ENCODE results near the gene HVCN1. TPM values are rescaled to one million over a fixed set of nuclear protein-coding genes. Genes with fewer than 3 reads are reported as not detected.
"Not testable (repeated sequence)": the region's sequence is repeated elsewhere in the genome, so short reads cannot be mapped to it uniquely, and the experiment has no call there.

Gene HVCN1
- total RNA-seq, 1 donor from 2014 or later = 16.7 TPM

DNA sequence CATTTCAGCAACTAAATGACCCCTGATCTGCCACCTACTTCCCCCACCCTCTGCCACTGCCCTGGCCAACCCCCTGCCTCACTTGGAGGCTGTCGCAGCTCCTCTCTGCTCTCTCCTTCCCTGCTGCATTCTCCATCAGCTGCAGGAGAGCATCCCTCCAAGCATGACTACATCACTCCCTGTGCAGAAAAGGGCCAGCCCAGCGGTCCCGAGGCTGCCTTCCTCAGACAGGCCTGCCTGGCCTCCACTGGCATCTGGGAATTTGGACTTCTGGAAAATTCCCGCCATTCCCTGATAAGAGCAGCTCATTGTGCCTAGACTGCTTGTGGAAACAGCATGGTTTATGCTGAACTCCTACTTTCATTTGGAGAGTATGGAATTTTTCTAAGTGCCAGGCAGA lies 12.7 kb downstream of the HVCN1 start:
- Mint-ChIP-seq H3K27ac (no peak overlapping the region), H3K4me1 (ENCODE audit: low read depth) (peaks cover 47% of the 10 kb centered on the region), H3K4me3 (no peak overlapping the region), H3K27me3 (ENCODE audit: insufficient read depth) (no peaks in the 10 kb centered on the region), H3K36me3 (ENCODE audit: low read depth) (peaks cover 31% of the 10 kb centered on the region), H3K9me3 (peaks cover 8% of the 10 kb centered on the region)
- no peak for DNase-seq (ENCODE audit: low spot score)
- intact Hi-C loops (cut with micrococcal nuclease) = no loop called here

DNA sequence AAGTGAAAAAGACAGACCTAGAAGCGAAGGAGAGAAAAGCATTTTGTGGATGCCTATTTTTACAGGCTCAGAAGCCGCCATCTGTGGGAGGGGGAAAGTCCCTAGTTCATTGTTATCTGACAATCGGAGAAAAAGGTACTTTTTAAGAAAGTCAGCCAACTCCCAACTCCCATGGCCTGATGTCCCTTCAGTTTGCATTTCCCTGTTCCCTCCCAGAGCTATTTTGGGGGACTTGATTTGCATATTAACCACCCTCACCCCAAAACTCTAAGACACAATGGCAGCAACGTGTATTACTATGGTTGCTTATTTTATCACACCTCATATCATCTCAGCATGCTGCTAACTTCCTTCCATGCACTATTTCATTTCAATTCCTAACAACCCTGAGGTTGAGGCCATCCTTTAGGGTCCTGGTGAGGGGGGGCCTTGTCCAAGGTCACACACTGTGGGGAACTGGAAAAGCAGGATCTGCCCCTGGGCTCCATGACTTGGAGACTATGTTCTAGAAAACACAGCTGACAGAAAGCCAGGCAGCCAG lies 18.7 kb downstream of the HVCN1 start:
- intact Hi-C loops (cut with micrococcal nuclease) = loop anchor here (1.0 kb wide), 2 partner anchors 19 to 51 kb away; partner anchors contain the start of gene HVCN1

DNA sequence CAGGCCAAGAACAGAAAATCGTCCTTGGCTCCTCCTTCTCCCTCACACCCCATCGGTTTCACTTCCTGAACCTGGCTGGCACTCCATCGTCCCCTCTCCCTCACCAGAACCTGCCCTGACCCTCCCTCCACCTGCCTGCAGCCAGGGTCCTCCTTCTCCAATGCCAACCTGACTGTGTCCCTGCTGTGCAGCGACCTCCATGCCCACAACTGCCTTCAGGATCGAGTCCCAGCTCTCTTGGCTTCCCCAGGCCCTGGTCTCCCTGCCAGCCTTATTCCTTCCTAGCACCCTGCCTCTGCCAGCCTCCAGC lies 19.8 kb downstream of the HVCN1 start:
- DNase-seq (ENCODE audit: low spot score) = no peak
- peaks cover 32% of the 10 kb centered on the region for H3K36me3 Mint-ChIP-seq (ENCODE audit: low read depth)
- H3K4me1 Mint-ChIP-seq (ENCODE audit: low read depth) = peaks cover 39% of the 10 kb centered on the region
- H3K27ac Mint-ChIP-seq = peak overlapping the region; percentile 80
- H3K27me3 Mint-ChIP-seq (ENCODE audit: insufficient read depth) = peaks cover 2% of the 10 kb centered on the region
- intact Hi-C loops (cut with micrococcal nuclease) = no loop called here
- H3K4me3 Mint-ChIP-seq = peak overlapping the region; percentile 43
- H3K9me3 Mint-ChIP-seq = peaks cover 24% of the 10 kb centered on the region

More for the DNA sequence above, 18.7 kb downstream of the HVCN1 start:
- Mint-ChIP-seq H3K4me1 (ENCODE audit: low read depth) (peaks cover 46% of the 10 kb centered on the region), H3K27me3 (ENCODE audit: insufficient read depth) (peaks cover 2% of the 10 kb centered on the region), H3K9me3 (peaks cover 21% of the 10 kb centered on the region), H3K4me3 (peak overlapping the region; percentile 52), H3K36me3 (ENCODE audit: low read depth) (peaks cover 32% of the 10 kb centered on the region), H3K27ac (peak overlapping the region; percentile 80)
- peak; percentile 37 for DNase-seq (ENCODE audit: low spot score)

DNA sequence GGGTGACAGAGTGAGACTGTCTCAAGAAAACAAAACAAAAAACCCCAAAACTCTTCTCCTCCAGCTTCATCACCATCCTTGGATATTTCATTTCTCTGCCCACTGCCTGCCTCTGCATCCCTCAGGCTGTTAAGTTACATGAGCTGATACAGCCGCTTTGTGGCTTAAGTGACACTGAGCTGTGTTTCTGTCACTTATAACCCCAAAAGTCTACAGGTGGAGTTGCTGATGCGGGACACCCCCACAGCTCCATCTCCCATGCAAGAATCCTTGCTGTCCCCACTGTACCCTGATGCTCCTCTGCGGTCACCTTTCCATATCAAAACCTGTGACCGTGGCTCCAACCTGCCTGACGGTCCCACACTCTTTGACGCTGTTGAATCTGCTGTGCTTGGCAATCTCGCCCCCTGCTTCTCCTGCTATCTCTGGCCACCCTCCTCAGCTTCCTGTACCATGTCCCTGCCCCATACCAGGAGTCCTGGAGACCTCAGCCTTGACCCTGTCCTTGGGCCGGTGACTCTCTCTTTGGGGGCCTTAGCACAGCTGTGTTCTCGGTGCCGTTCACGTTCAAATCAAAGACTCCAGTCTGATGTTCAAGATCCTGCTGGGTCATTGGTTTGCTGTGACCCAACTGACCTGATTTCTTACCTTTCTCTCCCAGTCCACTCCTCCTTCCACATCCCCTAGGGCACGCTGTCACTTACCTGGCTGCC lies 20.3 kb downstream of the HVCN1 start:
- intact Hi-C loops (cut with micrococcal nuclease) = no loop called here
- Mint-ChIP-seq H3K4me3 (no peak overlapping the region), H3K27ac (peak overlapping the region; percentile 80), H3K4me1 (ENCODE audit: low read depth) (peaks cover 34% of the 10 kb centered on the region), H3K36me3 (ENCODE audit: low read depth) (peaks cover 31% of the 10 kb centered on the region), H3K27me3 (ENCODE audit: insufficient read depth) (peaks cover 2% of the 10 kb centered on the region), H3K9me3 (peaks cover 25% of the 10 kb centered on the region)
- no peak for DNase-seq (ENCODE audit: low spot score)

DNA sequence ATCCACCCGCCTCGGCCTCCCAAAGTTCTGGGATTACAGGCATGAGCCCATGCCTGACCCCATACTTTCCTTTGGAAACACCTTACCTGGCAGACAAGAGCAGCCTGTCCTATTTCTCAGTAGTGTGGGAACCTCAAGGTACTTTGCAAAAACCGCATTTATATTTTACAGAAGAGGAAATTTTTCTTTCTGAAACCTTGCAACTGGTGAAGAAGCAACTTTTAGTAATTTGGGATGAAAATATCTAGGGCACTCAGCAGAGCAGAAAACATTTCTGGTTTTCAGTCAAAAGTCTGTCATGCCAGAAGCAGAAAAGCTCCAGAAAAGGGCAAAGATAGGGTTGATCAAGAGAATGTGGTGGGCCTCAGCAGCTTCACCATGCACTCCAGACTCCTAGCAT lies 21.2 kb downstream of the HVCN1 start:
- Mint-ChIP-seq H3K36me3 (ENCODE audit: low read depth) (peaks cover 26% of the 10 kb centered on the region), H3K4me3 (no peak overlapping the region), H3K27me3 (ENCODE audit: insufficient read depth) (peaks cover 2% of the 10 kb centered on the region), H3K9me3 (peaks cover 25% of the 10 kb centered on the region), H3K4me1 (ENCODE audit: low read depth) (peaks cover 27% of the 10 kb centered on the region), H3K27ac (no peak overlapping the region)
- DNase-seq (ENCODE audit: low spot score) = no peak
- intact Hi-C loops (cut with micrococcal nuclease) = no loop called here

DNA sequence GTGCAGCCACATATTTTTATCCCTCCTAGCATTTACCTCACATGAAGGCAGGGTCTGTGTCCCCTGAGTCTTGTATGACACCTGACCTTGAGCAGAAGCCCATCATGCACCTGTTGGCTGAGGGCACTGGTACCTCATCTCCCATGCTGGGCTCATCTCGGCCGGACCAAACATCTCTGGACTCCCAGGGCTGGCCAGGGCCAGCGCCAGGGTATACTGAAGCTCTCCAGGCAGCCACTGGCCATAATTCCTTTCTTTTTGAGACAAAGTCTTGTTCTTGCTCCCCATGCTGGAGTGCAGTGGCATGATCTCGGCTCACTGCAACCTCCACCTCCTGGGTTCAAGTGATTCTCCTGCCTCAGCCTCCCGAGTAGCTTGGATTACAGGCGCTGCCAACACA lies 22.0 kb downstream of the HVCN1 start:
- intact Hi-C loops (cut with micrococcal nuclease) = no loop called here
- H3K36me3 Mint-ChIP-seq (ENCODE audit: low read depth) = peaks cover 28% of the 10 kb centered on the region
- H3K27me3 Mint-ChIP-seq (ENCODE audit: insufficient read depth) = peaks cover 2% of the 10 kb centered on the region
- DNase-seq (ENCODE audit: low spot score) = no peak
- peaks cover 25% of the 10 kb centered on the region for H3K9me3 Mint-ChIP-seq
- no peak overlapping the region for H3K4me3 Mint-ChIP-seq
- H3K4me1 Mint-ChIP-seq (ENCODE audit: low read depth) = peaks cover 29% of the 10 kb centered on the region
- H3K27ac Mint-ChIP-seq = no peak overlapping the region

DNA sequence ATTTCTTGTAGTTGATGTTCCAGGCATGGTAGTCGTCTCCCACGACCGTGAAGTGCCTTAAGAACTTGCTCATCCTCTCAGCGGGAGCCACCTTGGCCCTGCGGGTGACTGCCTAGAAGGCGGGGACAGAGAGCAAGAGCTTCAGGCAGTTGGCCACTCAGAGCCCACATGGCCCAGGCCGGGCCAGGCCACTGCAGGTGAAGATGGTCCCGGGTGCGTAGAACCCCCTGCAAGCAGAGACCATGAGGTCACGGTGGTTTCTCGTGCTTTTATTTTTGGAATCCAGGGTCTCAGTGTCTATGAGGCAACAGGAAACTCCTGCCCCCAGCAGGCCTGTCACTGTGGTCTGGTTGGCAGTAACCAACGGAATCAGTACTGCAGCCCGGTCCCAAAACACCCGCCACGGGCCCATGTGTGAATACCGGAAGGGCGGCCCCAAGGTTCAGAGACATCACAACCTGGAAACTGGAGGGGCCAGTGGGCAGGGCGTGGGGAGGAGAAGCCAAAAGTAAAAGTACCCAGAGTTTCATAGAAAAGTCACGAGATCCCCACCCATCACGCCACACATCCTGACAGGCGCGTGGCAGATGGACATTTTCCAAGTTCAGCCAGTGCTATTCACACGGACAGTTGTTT lies 27.5 kb downstream of the HVCN1 start:
- H3K36me3 Mint-ChIP-seq (ENCODE audit: low read depth) = peaks cover 26% of the 10 kb centered on the region
- intact Hi-C loops (cut with micrococcal nuclease) = no loop called here
- peak; percentile 30 for DNase-seq (ENCODE audit: low spot score)
- peak overlapping the region; percentile 57 for H3K4me3 Mint-ChIP-seq
- H3K9me3 Mint-ChIP-seq = peaks cover 21% of the 10 kb centered on the region
- peaks cover 25% of the 10 kb centered on the region for H3K4me1 Mint-ChIP-seq (ENCODE audit: low read depth)
- peak overlapping the region; percentile 92 for H3K27ac Mint-ChIP-seq
- H3K27me3 Mint-ChIP-seq (ENCODE audit: insufficient read depth) = no peaks in the 10 kb centered on the region

DNA sequence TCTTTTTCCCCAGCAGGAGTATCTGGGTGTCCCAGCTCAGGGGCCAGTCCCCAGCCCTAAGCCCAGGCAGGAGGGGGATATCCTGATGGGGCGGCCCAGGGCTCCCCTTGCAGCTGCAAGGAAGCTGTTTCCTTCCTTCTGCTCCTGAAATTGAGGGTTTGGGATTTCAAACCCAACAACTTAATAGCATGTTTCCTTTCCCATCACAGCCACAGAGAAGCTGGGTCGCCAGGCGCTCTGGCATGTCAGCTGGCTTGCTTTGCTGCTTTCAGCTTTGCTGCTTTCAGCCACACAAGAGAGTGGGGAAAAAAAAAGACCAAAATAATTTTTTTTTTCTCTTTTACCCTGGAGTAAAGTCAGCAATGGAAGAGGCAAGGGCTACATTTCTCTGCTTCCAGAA lies 30.0 kb downstream of the HVCN1 start:
- no peak overlapping the region for H3K4me3 Mint-ChIP-seq
- peaks cover 25% of the 10 kb centered on the region for H3K4me1 Mint-ChIP-seq (ENCODE audit: low read depth)
- no peak for DNase-seq (ENCODE audit: low spot score)
- intact Hi-C loops (cut with micrococcal nuclease) = no loop called here
- H3K27ac Mint-ChIP-seq = no peak overlapping the region
- no peaks in the 10 kb centered on the region for H3K9me3 Mint-ChIP-seq
- no peaks in the 10 kb centered on the region for H3K27me3 Mint-ChIP-seq (ENCODE audit: insufficient read depth)
- peaks cover 25% of the 10 kb centered on the region for H3K36me3 Mint-ChIP-seq (ENCODE audit: low read depth)

DNA sequence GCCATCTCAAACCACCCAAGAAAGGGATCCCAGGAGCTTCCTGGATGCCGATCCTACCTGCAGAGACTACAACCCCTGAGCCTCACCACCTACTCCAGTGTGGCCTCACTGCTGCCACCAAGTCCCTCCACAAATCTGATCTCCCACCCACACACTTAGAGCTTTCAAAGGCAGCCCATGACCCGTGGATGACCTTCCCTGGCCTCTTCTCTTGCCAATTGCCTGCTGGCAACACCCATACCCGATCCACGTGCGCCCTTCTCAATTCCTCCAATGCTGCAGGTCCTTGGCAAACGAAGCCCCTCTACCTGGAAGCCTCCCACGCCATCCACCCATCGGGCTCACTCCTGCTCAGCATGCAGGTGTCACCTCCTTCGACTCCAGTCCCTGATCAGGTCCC lies 30.7 kb downstream of the HVCN1 start:
- H3K36me3 Mint-ChIP-seq (ENCODE audit: low read depth) = peaks cover 26% of the 10 kb centered on the region
- H3K27ac Mint-ChIP-seq = no peak overlapping the region
- intact Hi-C loops (cut with micrococcal nuclease) = no loop called here
- DNase-seq (ENCODE audit: low spot score) = no peak
- H3K4me1 Mint-ChIP-seq (ENCODE audit: low read depth) = peaks cover 25% of the 10 kb centered on the region
- H3K4me3 Mint-ChIP-seq = no peak overlapping the region
- H3K9me3 Mint-ChIP-seq = no peaks in the 10 kb centered on the region
- no peaks in the 10 kb centered on the region for H3K27me3 Mint-ChIP-seq (ENCODE audit: insufficient read depth)

DNA sequence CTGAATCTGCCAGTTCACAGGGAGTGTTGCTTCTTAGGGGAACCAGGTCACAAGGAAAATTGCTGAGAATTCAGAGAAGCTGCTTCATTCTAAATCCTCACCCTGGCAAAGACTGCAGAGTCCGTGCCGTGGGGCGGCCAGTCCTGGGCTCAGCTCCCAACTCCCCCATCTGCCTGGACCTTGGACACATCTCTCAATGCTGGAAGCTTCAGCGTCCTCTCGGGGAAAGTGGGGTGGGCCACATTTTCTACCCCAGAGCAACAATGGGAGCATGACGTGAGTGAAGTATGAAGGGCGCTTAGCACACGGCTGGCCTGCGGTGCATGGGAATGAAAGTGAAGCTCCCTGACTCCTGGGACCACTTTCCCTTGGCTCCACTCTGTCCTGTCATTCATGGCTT lies 31.2 kb downstream of the HVCN1 start:
- intact Hi-C loops (cut with micrococcal nuclease) = no loop called here
- H3K4me3 Mint-ChIP-seq = no peak overlapping the region
- H3K9me3 Mint-ChIP-seq = no peaks in the 10 kb centered on the region
- peaks cover 26% of the 10 kb centered on the region for H3K36me3 Mint-ChIP-seq (ENCODE audit: low read depth)
- DNase-seq (ENCODE audit: low spot score) = no peak
- H3K27ac Mint-ChIP-seq = no peak overlapping the region
- H3K27me3 Mint-ChIP-seq (ENCODE audit: insufficient read depth) = no peaks in the 10 kb centered on the region
- peaks cover 25% of the 10 kb centered on the region for H3K4me1 Mint-ChIP-seq (ENCODE audit: low read depth)

DNA sequence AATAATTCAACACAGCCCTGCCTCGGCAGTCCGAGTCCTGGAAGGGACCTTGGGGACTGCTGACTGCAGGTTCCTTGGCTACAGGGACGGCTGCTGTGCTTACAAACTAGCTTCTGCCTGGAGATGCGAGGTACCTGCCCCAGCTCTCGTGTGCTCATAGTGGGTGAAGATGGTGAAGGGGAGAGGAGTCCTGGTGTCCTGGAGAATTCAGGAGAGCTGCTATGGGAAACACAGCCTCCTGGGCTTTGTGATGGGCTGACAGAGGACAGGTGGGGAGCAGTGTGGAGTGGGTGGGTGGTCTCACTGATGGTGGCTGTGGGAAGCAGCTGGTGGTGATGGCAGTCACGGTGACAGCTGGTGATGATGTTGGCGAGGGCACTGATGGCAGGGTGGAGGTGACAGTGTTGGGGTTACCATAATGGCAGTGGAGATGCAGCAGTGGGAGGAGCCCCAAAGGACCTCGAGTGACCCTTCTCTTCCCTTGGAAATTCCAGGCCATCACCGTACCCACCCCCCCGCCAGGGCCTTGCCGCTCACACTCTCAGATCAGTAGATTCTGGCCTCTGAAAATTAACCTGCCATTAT lies 32.8 kb downstream of the HVCN1 start:
- Mint-ChIP-seq H3K4me1 (ENCODE audit: low read depth) (peaks cover 14% of the 10 kb centered on the region), H3K27ac (no peak overlapping the region), H3K4me3 (no peak overlapping the region), H3K9me3 (no peaks in the 10 kb centered on the region), H3K27me3 (ENCODE audit: insufficient read depth) (no peaks in the 10 kb centered on the region), H3K36me3 (ENCODE audit: low read depth) (peaks cover 19% of the 10 kb centered on the region)
- intact Hi-C loops (cut with micrococcal nuclease) = no loop called here
- no peak for DNase-seq (ENCODE audit: low spot score)

DNA sequence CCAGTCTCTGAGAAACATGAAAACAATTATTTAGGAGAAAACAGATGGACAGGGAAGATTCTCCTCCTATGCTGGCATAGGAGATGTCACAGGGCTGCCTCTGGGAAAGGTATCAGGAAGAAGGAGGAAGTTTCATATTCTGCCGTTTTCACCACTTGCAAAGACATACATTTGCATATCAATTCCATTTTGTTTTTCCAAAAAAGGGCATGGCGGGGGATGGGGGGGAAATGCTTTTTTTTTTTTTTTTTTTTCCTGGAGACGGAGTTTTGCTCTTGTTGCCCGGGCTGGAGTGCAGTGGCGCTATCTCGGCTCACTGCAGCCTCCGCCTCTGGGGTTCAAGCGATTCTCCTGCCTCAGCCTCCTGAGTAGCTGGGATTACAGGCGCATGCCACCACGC lies 34.7 kb downstream of the HVCN1 start:
- peaks cover 27% of the 10 kb centered on the region for H3K36me3 Mint-ChIP-seq (ENCODE audit: low read depth)
- DNase-seq (ENCODE audit: low spot score); H3K27ac Mint-ChIP-seq; H3K4me1 Mint-ChIP-seq (ENCODE audit: low read depth); H3K9me3 Mint-ChIP-seq; H3K27me3 Mint-ChIP-seq (ENCODE audit: insufficient read depth); intact Hi-C loops (cut with micrococcal nuclease); H3K4me3 Mint-ChIP-seq: not testable (repeated sequence)

DNA sequence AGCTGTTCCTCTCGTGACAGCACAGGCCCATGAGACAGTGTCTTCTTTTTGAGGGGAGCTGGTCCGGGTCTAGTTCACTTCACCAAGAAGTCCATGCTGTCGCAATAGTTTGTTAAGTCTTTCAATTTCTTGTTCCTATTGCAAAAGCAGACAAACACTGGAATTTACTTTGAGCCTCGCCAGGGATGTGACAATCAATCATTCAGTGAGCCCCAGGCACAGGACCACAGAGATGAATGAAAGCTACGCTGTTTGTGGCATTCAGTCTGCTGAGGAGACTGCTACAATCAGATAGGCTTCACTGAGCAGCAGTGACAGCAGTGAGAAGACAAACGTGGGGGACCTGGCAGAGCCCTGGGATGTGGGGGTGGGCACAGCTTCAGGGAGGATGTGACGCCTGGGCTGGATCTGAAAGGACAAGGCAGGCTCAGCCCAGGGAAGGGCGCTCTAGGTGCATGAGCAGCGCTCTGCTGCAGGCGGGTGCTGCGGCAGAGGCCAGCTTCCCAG lies 39.5 kb downstream of the HVCN1 start:
- Mint-ChIP-seq H3K36me3 (ENCODE audit: low read depth) (peaks cover 24% of the 10 kb centered on the region), H3K4me1 (ENCODE audit: low read depth) (peaks cover 17% of the 10 kb centered on the region), H3K27ac (no peak overlapping the region), H3K9me3 (no peaks in the 10 kb centered on the region), H3K4me3 (no peak overlapping the region), H3K27me3 (ENCODE audit: insufficient read depth) (no peaks in the 10 kb centered on the region)
- intact Hi-C loops (cut with micrococcal nuclease) = no loop called here
- no peak for DNase-seq (ENCODE audit: low spot score)
